Vagina (tissue), 2 donors: Measurements from ENCODE around the gene WT1. TPM values are rescaled to one million over a fixed set of nuclear protein-coding genes. Genes with fewer than 3 reads are reported as not detected.

ENCODE experiments used
- DNase-seq, 2 donors: peaks; one replicate each; pipeline ENCODE4 v3.0.0-alpha.2; 2017; ENCODE audit errors: extremely low spot score in 2 of 2
- H3K27ac ChIP-seq: fragments of 200-600 bp; sonication (generic); one replicate; pipeline ENCODE4 v1.5.1; 2019
- H3K27me3 ChIP-seq: fragments of 200-600 bp; sonication (generic); one replicate; pipeline ENCODE4 v1.5.1; 2019
- H3K36me3 ChIP-seq, 2 donors: fragments of 200-600 bp; sonication (generic); one replicate each; pipeline ENCODE4 v1.5.1; 2017 to 2019
- H3K4me1 ChIP-seq: fragments of 200-600 bp; sonication (generic); one replicate; pipeline ENCODE4 v1.5.1; 2019
- H3K4me3 ChIP-seq, 2 donors: fragments of 200-600 bp; sonication (generic); 1 replicate in 1 of 2; 2 replicates in 1 of 2; pipeline ENCODE4 v1.5.1; 2016 to 2019
- H3K9me3 ChIP-seq: fragments of 200-600 bp; sonication (generic); one replicate; pipeline ENCODE4 v1.5.1; 2019
- CTCF ChIP-seq, 3 experiments: fragments of 450-650 bp in 2 of 3; fragments of 200-600 bp in 1 of 3; sonication (generic) in 1 of 3; IDR thresholded peaks; one replicate each; pipeline ENCODE4 v1.5.1; 2017 to 2019; ENCODE audit warnings: antibody characterized with exemption in 3 of 3, mild to moderate bottlenecking in 2 of 3, moderate library complexity in 2 of 3
- POLR2A ChIP-seq, 2 donors: fragments of 450-650 bp; IDR thresholded peaks; one replicate each; pipeline ENCODE4 v1.6.1; 2017; ENCODE audit warnings: antibody characterized with exemption in 2 of 2, mild to moderate bottlenecking in 2 of 2, moderate library complexity in 2 of 2
- POLR2AphosphoS5 ChIP-seq, 2 donors: sonication (generic); formaldehyde crosslinking; IDR thresholded peaks; one replicate each; pipeline ENCODE4 v1.9.0; 2017; ENCODE audit warnings: antibody characterized with exemption in 2 of 2, mild to moderate bottlenecking in 2 of 2, low read depth in 1 of 2; ENCODE audit not compliant: insufficient read depth in 1 of 2
- intact Hi-C: fragments of 100-400 bp; cut with DNase I; formaldehyde crosslinking; loops from one replicate; pipeline ENCODE4 v1.15.1; 2023
- total RNA-seq: library from RNA; depleted of rRNA; stranded (reverse); fragments of >200 nt; gene quantifications from one replicate; pipeline ENCODE4 v1.2.3, GENCODE V29; 2016

The WT1 gene
- total RNA-seq, 1 donor from 2014 or later, result 32.7 TPM

- no peak overlapping the region for H3K4me3 ChIP-seq
- intact Hi-C loops, result no loop called here
- H3K27ac ChIP-seq, result no peak overlapping the region
- no peak for TF ChIP-seq CTCF (IDR thresholded peaks at IDR 0.05)
- no peak for TF ChIP-seq POLR2AphosphoS5 (IDR thresholded peaks at IDR 0.05; ENCODE audit: insufficient read depth in 1 of 2, low read depth in 1 of 2)
- TF ChIP-seq POLR2A (IDR thresholded peaks at IDR 0.05), result no peak
- H3K9me3 ChIP-seq, result no peaks in the 10 kb centered on the region
- DNase-seq, result no peak
- H3K4me1 ChIP-seq, result no peaks in the 10 kb centered on the region
- H3K27me3 ChIP-seq, result no peaks in the 10 kb centered on the region
- H3K36me3 ChIP-seq, result no peaks in the 10 kb centered on the region
Observed at GRCh38 chr11:32400670-32401369, 34.5 kb downstream of the WT1 start.

- intact Hi-C loops, result no loop called here
Observed at GRCh38 chr11:32400196-32400595, 35.1 kb downstream of the WT1 start.

GRCh38 chr11:32396991-32397390, 38.3 kb downstream of the WT1 start:
- Histone ChIP-seq H3K36me3 (no peaks in the 10 kb centered on the region), H3K4me3 (no peak overlapping the region), H3K4me1 (no peaks in the 10 kb centered on the region), H3K27me3 (no peaks in the 10 kb centered on the region), H3K9me3 (no peaks in the 10 kb centered on the region), H3K27ac (no peak overlapping the region)
- intact Hi-C loops, result no loop called here
- DNase-seq, result no peak
- TF ChIP-seq CTCF (IDR thresholded peaks at IDR 0.05) (no peak), POLR2A (IDR thresholded peaks at IDR 0.05) (no peak), POLR2AphosphoS5 (IDR thresholded peaks at IDR 0.05; ENCODE audit: insufficient read depth in 1 of 2, low read depth in 1 of 2) (no peak)

More at GRCh38 chr11:32400196-32400595, 35.1 kb downstream of the WT1 start:
- Histone ChIP-seq H3K36me3 (no peaks in the 10 kb centered on the region), H3K4me1 (no peaks in the 10 kb centered on the region), H3K9me3 (no peaks in the 10 kb centered on the region), H3K4me3 (no peak overlapping the region), H3K27me3 (no peaks in the 10 kb centered on the region), H3K27ac (no peak overlapping the region)
- no peak for DNase-seq
- TF ChIP-seq POLR2AphosphoS5 (IDR thresholded peaks at IDR 0.05; ENCODE audit: insufficient read depth in 1 of 2, low read depth in 1 of 2), result no peak
- no peak for TF ChIP-seq CTCF (IDR thresholded peaks at IDR 0.05)
- TF ChIP-seq POLR2A (IDR thresholded peaks at IDR 0.05), result no peak

GRCh38 chr11:32396331-32396730, 39.0 kb downstream of the WT1 start:
- Histone ChIP-seq H3K4me1 (no peaks in the 10 kb centered on the region), H3K36me3 (no peaks in the 10 kb centered on the region), H3K4me3 (no peak overlapping the region), H3K9me3 (no peaks in the 10 kb centered on the region), H3K27me3 (no peaks in the 10 kb centered on the region), H3K27ac (no peak overlapping the region)
- DNase-seq, result no peak
- intact Hi-C loops, result no loop called here
- no peak for TF ChIP-seq POLR2AphosphoS5 (IDR thresholded peaks at IDR 0.05; ENCODE audit: insufficient read depth in 1 of 2, low read depth in 1 of 2)
- TF ChIP-seq POLR2A (IDR thresholded peaks at IDR 0.05), result no peak
- TF ChIP-seq CTCF (IDR thresholded peaks at IDR 0.05), result no peak

- H3K4me1 ChIP-seq, result no peaks in the 10 kb centered on the region
- H3K36me3 ChIP-seq, result no peaks in the 10 kb centered on the region
- H3K4me3 ChIP-seq, result no peak overlapping the region
- no peak overlapping the region for H3K27ac ChIP-seq
- DNase-seq, result no peak
- no peaks in the 10 kb centered on the region for H3K9me3 ChIP-seq
- intact Hi-C loops, result no loop called here
- TF ChIP-seq POLR2AphosphoS5 (IDR thresholded peaks at IDR 0.05; ENCODE audit: insufficient read depth in 1 of 2, low read depth in 1 of 2) (no peak), CTCF (IDR thresholded peaks at IDR 0.05) (no peak), POLR2A (IDR thresholded peaks at IDR 0.05) (no peak)
- no peaks in the 10 kb centered on the region for H3K27me3 ChIP-seq
Observed at GRCh38 chr11:32395127-32395526, 40.2 kb downstream of the WT1 start.
